ENCODE measurements around the gene IDI2.

DNA sequence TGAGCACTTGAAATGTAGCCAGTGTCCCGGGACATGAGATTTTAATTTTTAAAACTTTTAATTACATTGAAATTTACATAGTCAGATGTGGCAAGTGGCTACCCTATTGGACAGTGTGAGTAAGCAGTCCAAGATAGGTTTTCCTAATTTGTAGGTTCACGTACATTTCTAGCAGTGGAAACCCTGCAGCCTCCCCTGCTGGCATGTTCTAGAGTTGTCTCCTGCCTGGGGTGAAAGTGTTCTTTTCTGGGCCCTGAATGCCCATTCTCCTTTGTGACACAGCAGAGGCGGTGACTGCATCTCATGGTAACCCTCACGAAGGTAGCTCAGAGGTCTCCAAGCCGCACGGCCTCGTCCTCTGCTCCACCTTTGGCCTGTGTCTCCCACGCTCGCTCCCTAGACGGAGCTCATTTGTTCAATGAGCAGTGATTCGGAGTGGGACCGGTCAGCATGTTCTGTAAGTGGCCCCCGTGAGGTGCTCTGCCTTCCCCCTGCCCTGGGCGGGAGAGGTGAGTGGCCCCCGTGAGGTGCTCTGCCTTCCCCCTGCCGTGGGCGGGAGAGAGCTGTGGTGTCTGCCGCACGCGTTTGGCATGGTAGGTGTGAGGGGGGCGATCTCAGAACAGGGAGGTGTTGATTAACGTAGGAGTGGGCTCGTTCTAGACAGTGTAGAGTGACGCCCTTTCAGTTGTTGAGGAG lies 48.5 kb upstream of the IDI2 start:
- no peak for TF ChIP-seq EZH2phosphoT487 (IDR thresholded peaks at IDR 0.05; ENCODE audit: borderline replicate concordance, low read length)
- TF ChIP-seq, protein P1, sequence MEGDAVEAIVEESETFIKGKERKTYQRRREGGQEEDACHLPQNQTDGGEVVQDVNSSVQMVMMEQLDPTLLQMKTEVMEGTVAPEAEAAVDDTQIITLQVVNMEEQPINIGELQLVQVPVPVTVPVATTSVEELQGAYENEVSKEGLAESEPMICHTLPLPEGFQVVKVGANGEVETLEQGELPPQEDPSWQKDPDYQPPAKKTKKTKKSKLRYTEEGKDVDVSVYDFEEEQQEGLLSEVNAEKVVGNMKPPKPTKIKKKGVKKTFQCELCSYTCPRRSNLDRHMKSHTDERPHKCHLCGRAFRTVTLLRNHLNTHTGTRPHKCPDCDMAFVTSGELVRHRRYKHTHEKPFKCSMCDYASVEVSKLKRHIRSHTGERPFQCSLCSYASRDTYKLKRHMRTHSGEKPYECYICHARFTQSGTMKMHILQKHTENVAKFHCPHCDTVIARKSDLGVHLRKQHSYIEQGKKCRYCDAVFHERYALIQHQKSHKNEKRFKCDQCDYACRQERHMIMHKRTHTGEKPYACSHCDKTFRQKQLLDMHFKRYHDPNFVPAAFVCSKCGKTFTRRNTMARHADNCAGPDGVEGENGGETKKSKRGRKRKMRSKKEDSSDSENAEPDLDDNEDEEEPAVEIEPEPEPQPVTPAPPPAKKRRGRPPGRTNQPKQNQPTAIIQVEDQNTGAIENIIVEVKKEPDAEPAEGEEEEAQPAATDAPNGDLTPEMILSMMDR (IDR thresholded peaks at IDR 0.05; ENCODE audit: low read depth, low read length, poor library complexity, severe bottlenecking): no peak
